A549 treated with Mapracorat at 1 μM for 4 hours (cell line): ENCODE measurements around the gene DNAL4. TPM values are rescaled to one million over a fixed set of nuclear protein-coding genes. Genes with fewer than 3 reads are reported as not detected.

ENCODE experiments used
- total RNA-seq: library from RNA; stranded (reverse); fragments of 200-300 nt; extraction: Qiagen RNA extraction; gene quantifications from 5 replicates; pipeline ENCODE4 v1.2.3, GENCODE V29; 2022

The DNAL4 gene, protein sequence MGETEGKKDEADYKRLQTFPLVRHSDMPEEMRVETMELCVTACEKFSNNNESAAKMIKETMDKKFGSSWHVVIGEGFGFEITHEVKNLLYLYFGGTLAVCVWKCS
- 6.9 to 11.4 TPM (median 10.6 TPM) in 5 replicates for total RNA-seq

GRCh38 chr22:38793721-38794466 lies at the start of gene DNAL4:
TSS of gene DNAL4 (minus strand) at chr22:38794143. CDS start at chr22:38782731, 11,412 bp downstream.

GRCh38 chr22:38755911-38756532 lies 37.9 kb downstream of the DNAL4 start, which contains the start of gene SUN2:
TSS of gene SUN2 (minus strand) at chr22:38755998. CDS start at chr22:38752628, 3,370 bp downstream.

Other genes starting within 250 kb of the DNAL4 start
- 1.9 to 6.7 TPM (median 2.9 TPM) in 5 replicates for gene DMC1, start 224.0 kb downstream of the DNAL4 start, total RNA-seq
- 0.74 to 1.3 TPM (median 0.75 TPM) in 5 replicates for gene FAM227A, start 137.8 kb downstream of the DNAL4 start, total RNA-seq
- gene CBY1, start 137.5 kb downstream of the DNAL4 start, total RNA-seq: 13.9 to 15.6 TPM (median 14.4 TPM) in 5 replicates
- 67.4 to 82.8 TPM (median 70.6 TPM) in 5 replicates for gene TOMM22, start 112.2 kb downstream of the DNAL4 start, total RNA-seq
- 25.6 to 33.1 TPM (median 31.2 TPM) in 5 replicates for gene JOSD1, start 93.2 kb downstream of the DNAL4 start, total RNA-seq
- gene GTPBP1, start 88.2 kb downstream of the DNAL4 start, total RNA-seq: 7.2 to 9.7 TPM (median 7.9 TPM) in 5 replicates
- gene SUN2, start 38.1 kb downstream of the DNAL4 start, total RNA-seq: 22.9 to 39.1 TPM (median 37.9 TPM) in 5 replicates
- 8.6 to 10.9 TPM (median 9.9 TPM) in 5 replicates for gene NPTXR, start 49.9 kb upstream of the DNAL4 start, total RNA-seq
- 21.9 to 31.8 TPM (median 28.4 TPM) in 5 replicates for gene CBX6, start 78.1 kb upstream of the DNAL4 start, total RNA-seq
- gene APOBEC3A, start 163.5 kb upstream of the DNAL4 start, total RNA-seq: not detected in 5 replicates
- gene APOBEC3B, start 188.2 kb upstream of the DNAL4 start, total RNA-seq: 27.0 to 32.6 TPM (median 28.8 TPM) in 5 replicates
- 25.4 to 29.0 TPM (median 27.5 TPM) in 5 replicates for gene APOBEC3C, start 220.1 kb upstream of the DNAL4 start, total RNA-seq
- 0.08 to 0.55 TPM (median 0.20 TPM) in 4 of 5 replicates, not detected in the other for gene APOBEC3D, start 227.0 kb upstream of the DNAL4 start, total RNA-seq
- 1.6 to 2.4 TPM (median 2.2 TPM) in 5 replicates for gene APOBEC3F, start 246.7 kb upstream of the DNAL4 start, total RNA-seq